ENCODE results near the gene ELFN1. TPM values are rescaled to one million over a fixed set of nuclear protein-coding genes. Genes with fewer than 3 reads are reported as not detected.

The ELFN1 gene
- total RNA-seq, 4 donors from 2014 or later = 0.51 to 6.7 (median 3.6) TPM

- no peak for TF ChIP-seq POLR2A (IDR thresholded peaks at IDR 0.05)
- TF ChIP-seq, protein P1, sequence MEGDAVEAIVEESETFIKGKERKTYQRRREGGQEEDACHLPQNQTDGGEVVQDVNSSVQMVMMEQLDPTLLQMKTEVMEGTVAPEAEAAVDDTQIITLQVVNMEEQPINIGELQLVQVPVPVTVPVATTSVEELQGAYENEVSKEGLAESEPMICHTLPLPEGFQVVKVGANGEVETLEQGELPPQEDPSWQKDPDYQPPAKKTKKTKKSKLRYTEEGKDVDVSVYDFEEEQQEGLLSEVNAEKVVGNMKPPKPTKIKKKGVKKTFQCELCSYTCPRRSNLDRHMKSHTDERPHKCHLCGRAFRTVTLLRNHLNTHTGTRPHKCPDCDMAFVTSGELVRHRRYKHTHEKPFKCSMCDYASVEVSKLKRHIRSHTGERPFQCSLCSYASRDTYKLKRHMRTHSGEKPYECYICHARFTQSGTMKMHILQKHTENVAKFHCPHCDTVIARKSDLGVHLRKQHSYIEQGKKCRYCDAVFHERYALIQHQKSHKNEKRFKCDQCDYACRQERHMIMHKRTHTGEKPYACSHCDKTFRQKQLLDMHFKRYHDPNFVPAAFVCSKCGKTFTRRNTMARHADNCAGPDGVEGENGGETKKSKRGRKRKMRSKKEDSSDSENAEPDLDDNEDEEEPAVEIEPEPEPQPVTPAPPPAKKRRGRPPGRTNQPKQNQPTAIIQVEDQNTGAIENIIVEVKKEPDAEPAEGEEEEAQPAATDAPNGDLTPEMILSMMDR (IDR thresholded peaks at IDR 0.05) = no peak
- Histone ChIP-seq H3K36me3 (no peaks in the 10 kb centered on the region), H3K27me3 (no peaks in the 10 kb centered on the region), H3K27ac (no peak overlapping the region), H3K9me3 (no peaks in the 10 kb centered on the region), H3K4me1 (no peaks in the 10 kb centered on the region), H3K4me3 (no peak overlapping the region)
- intact Hi-C loops (cut with DNase I; ENCODE audit: low total_unique reads) = no loop called here
- no peak for DNase-seq
These were observed 53.2 kb downstream of the ELFN1 start for GRCh38 chr7:1723254-1723653.

GRCh38 chr7:1724118-1724910 is 54.2 kb downstream of the ELFN1 start:
- H3K27me3 ChIP-seq = no peaks in the 10 kb centered on the region
- no peaks in the 10 kb centered on the region for H3K36me3 ChIP-seq
- peaks cover 0 to 5% of the 10 kb centered on the region in 2 donors for H3K9me3 ChIP-seq
- TF ChIP-seq, protein P1 (IDR thresholded peaks at IDR 0.05) = no peak
- TF ChIP-seq POLR2A (IDR thresholded peaks at IDR 0.05) = no peak
- H3K27ac ChIP-seq = no peak overlapping the region
- H3K4me1 ChIP-seq = no peaks in the 10 kb centered on the region
- DNase-seq = no peak
- intact Hi-C loops (cut with DNase I; ENCODE audit: low total_unique reads) = no loop called here
- no peak overlapping the region for H3K4me3 ChIP-seq

GRCh38 chr7:1725199-1725690 is 55.2 kb downstream of the ELFN1 start:
- Histone ChIP-seq H3K27ac (no peak overlapping the region), H3K4me1 (no peaks in the 10 kb centered on the region), H3K9me3 (peaks cover 0 to 5% of the 10 kb centered on the region in 2 donors), H3K4me3 (no peak overlapping the region), H3K27me3 (no peaks in the 10 kb centered on the region), H3K36me3 (no peaks in the 10 kb centered on the region)
- TF ChIP-seq POLR2A (IDR thresholded peaks at IDR 0.05) = no peak
- TF ChIP-seq, protein P1 (IDR thresholded peaks at IDR 0.05) = no peak
- DNase-seq = no peak
- intact Hi-C loops (cut with DNase I; ENCODE audit: low total_unique reads) = no loop called here

GRCh38 chr7:1725766-1726630 is 55.9 kb downstream of the ELFN1 start:
- Histone ChIP-seq H3K9me3 (peaks cover 0 to 5% of the 10 kb centered on the region in 2 donors), H3K36me3 (no peaks in the 10 kb centered on the region), H3K4me3 (no peak overlapping the region), H3K27ac (no peak overlapping the region), H3K4me1 (no peaks in the 10 kb centered on the region), H3K27me3 (no peaks in the 10 kb centered on the region)
- no peak for TF ChIP-seq POLR2A (IDR thresholded peaks at IDR 0.05)
- TF ChIP-seq, protein P1 (IDR thresholded peaks at IDR 0.05) = no peak
- intact Hi-C loops (cut with DNase I; ENCODE audit: low total_unique reads) = no loop called here
- DNase-seq = no peak

DNA sequence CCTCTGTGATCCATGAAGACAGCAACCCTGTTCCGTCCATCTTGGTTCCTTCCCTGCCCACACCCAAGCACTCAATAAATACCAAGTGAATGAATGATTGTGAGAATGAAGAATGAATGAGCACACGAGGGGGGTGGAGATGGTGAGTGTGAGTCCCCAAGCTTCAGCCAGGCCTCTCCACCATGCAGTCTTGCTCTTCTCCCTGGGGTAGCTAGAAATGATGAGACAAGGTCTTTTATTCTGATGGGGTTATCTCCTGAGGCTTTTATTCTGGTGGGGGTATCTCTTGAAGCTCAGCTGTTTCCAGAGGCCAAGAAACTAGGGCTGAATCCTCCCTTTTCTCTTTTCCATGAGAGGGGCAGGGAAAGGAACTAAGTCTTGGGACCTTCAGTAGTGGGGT is 57.0 kb downstream of the ELFN1 start:
- Histone ChIP-seq H3K9me3 (peaks cover 0 to 5% of the 10 kb centered on the region in 2 donors), H3K4me3 (no peak overlapping the region), H3K27ac (no peak overlapping the region), H3K4me1 (no peaks in the 10 kb centered on the region), H3K36me3 (no peaks in the 10 kb centered on the region), H3K27me3 (no peaks in the 10 kb centered on the region)
- intact Hi-C loops (cut with DNase I; ENCODE audit: low total_unique reads) = no loop called here
- no peak for TF ChIP-seq POLR2A (IDR thresholded peaks at IDR 0.05)
- TF ChIP-seq, protein P1 (IDR thresholded peaks at IDR 0.05) = no peak
- DNase-seq = no peak

Data from uterus (tissue), 4 donors.